Panc1 (cell line): ENCODE measurements around the gene CAMK2B. TPM values are rescaled to one million over a fixed set of nuclear protein-coding genes. Genes with fewer than 3 reads are reported as not detected.

ENCODE experiments used
- ATAC-seq: fragments of 200-7000 bp; cut with Tn5 transposase; 2 replicates; pipeline ENCODE4 v1.9.1; 2020; ENCODE audit warnings: mild to moderate bottlenecking, moderate library complexity
- BruUV-seq: library from RNA; stranded (reverse); fragments of 400-500 nt; replicated peaks from 2 replicates; lab custom pipeline; 2021; lab: Mats Ljungman, UMichigan
- CTCF ChIA-PET: fragments of 300-600 bp; sonication (Branson Sonifier 250); formaldehyde crosslinking; loops from one replicate; lab custom pipeline; 2022; ENCODE audit warnings: antibody characterized with exemption; lab: Charles Lee
- POLR2A ChIA-PET: fragments of 300-600 bp; sonication (Branson Sonifier 250); formaldehyde crosslinking; loops from one replicate; lab custom pipeline; 2022; ENCODE audit warnings: antibody characterized with exemption; lab: Charles Lee
- DNase-seq: peaks from one replicate; pipeline ENCODE4 v3.0.0-alpha.2; 2010; ENCODE audit warnings: low read depth, low spot score
- H3K27ac ChIP-seq: 2 replicates; pipeline ENCODE4 v1.5.1; 2011; ENCODE audit warnings: mild to moderate bottlenecking, low read length, inconsistent platforms
- H3K27me3 ChIP-seq: fragments of 200-500 bp; sonication (Bioruptor generic); 2 replicates; pipeline ENCODE4 v1.6.0; 2014; ENCODE audit warnings: low read length, inconsistent platforms; ENCODE audit not compliant: control insufficient read depth, insufficient read depth
- H3K36me3 ChIP-seq: fragments of 200-500 bp; sonication (Bioruptor generic); 2 replicates; pipeline ENCODE4 v1.5.1; 2014; ENCODE audit warnings: inconsistent platforms, mild to moderate bottlenecking, low read length, moderate library complexity; ENCODE audit not compliant: control insufficient read depth, insufficient read depth
- H3K4me1 ChIP-seq: 2 replicates; pipeline ENCODE4 v1.5.1; 2011; ENCODE audit warnings: inconsistent platforms, mild to moderate bottlenecking, low read length, moderate library complexity; ENCODE audit not compliant: control insufficient read depth, insufficient read depth
- H3K4me3 ChIP-seq, 2 experiments: 2 replicates each; pipeline ENCODE4 v1.5.1; 2011 to 2012; ENCODE audit warnings: low read depth in 2 of 2, low read length in 2 of 2, mild to moderate bottlenecking in 2 of 2, inconsistent platforms in 1 of 2, moderate library complexity in 1 of 2
- H3K9me3 ChIP-seq: fragments of 200-500 bp; sonication (Bioruptor generic); 2 replicates; pipeline ENCODE4 v1.5.1; 2014; ENCODE audit warnings: low read depth, mild to moderate bottlenecking, inconsistent platforms, low read length, moderate library complexity; ENCODE audit not compliant: control insufficient read depth, insufficient read depth
- POLR2AphosphoS5 ChIP-seq: IDR thresholded peaks from 2 replicates; pipeline ENCODE4 v1.6.1; 2012; ENCODE audit warnings: mild to moderate bottlenecking, low read depth, low read length, moderate library complexity
- SIN3A ChIP-seq: IDR thresholded peaks from 2 replicates; pipeline ENCODE4 v1.6.1; 2012; ENCODE audit warnings: low read depth, mild to moderate bottlenecking, low read length, moderate library complexity, borderline replicate concordance; ENCODE audit not compliant: insufficient read depth
- TCF7L2 ChIP-seq: IDR thresholded peaks from 2 replicates; pipeline ENCODE4 v1.6.1; 2011; ENCODE audit warnings: mild to moderate bottlenecking, low read depth, low read length, inconsistent platforms
- in situ Hi-C: cut with HindIII; loops from 2 replicates; pipeline ENCODE4 v1.10.0; 2016; ENCODE audit warnings: low sequenced_read_pairs, low pct_unique_long_range_greater_than_20kb
- intact Hi-C: fragments of 100-400 bp; cut with micrococcal nuclease; formaldehyde crosslinking; loops from one replicate; pipeline ENCODE4 v1.10.0; 2022; ENCODE audit not compliant: unreplicated experiment
- total RNA-seq: library from RNA; stranded (reverse); gene quantifications from one replicate; pipeline ENCODE4 v1.2.1, GENCODE V29; 2021; ENCODE audit not compliant: unreplicated experiment
- TF ChIP-seq, protein P1 (sequence below), 2 experiments: IDR thresholded peaks; 2 replicates each; pipeline ENCODE4 v1.6.1; 2011 to 2012; ENCODE audit warnings: low read depth in 2 of 2, control low read depth in 1 of 2, low read length in 1 of 2, mild to moderate bottlenecking in 1 of 2, moderate library complexity in 1 of 2; ENCODE audit not compliant: insufficient read depth in 1 of 2
- TF ChIP-seq, protein P2 (sequence below): fragments of 450-650 bp; IDR thresholded peaks from 2 replicates; pipeline ENCODE4 v1.5.1; 2017; ENCODE audit warnings: mild to moderate bottlenecking

CAMK2B gene
- total RNA-seq, 1 experiment from 2014 or later, result 0.26 TPM

DNA sequence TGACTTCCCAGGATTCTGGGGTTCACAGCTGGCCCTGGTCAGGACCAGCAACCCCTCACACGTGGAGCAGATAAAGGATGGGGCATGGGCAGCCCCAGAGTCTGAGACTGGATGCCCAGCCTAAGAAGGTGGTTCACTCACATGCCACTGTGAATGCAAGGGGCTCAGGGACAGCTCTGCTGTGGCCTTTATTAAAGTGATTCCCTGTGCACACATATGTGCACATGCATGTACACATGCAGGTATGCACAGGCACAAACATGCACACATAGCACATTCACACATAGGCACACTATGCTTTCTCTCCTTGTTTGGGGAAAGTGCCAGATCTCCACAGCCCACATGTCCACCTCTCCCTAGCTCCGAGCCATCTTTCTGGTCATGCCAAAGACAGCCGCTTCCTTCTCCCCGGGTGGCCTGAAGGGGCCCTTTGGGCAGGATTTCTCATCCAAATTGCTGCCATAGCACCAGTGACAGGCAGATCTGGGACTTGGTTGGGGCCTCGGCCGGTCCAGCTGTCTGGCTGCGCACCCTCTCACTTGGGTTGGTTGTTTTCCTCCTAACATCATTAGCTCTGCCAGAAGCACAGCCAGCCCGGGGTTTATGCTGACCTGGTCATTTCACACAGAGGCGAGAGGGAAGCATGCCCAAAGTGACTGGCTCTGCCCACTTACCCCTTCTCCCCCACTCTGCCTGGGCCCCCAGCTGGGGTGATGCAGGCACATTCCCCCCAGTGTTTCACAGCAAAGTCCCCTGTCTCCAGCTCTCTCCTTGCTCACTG, 137.6 kb downstream of the CAMK2B start:
- ChIA-PET POLR2A (no interaction called here), CTCF (no interaction called here)
- Histone ChIP-seq H3K4me1 (peaks cover 21% of the 10 kb centered on the region), H3K27ac (no peak overlapping the region), H3K9me3 (peaks cover 4% of the 10 kb centered on the region; the same call in 1 of the 2 replicates), H3K4me3 (no peak overlapping the region), H3K36me3 (no peaks in the 10 kb centered on the region), H3K27me3 (no peaks in the 10 kb centered on the region)
- intact Hi-C loops (no loop called here), in situ Hi-C loops (no loop called here)
- TF ChIP-seq SIN3A, result no peak
- TF ChIP-seq, protein P1, sequence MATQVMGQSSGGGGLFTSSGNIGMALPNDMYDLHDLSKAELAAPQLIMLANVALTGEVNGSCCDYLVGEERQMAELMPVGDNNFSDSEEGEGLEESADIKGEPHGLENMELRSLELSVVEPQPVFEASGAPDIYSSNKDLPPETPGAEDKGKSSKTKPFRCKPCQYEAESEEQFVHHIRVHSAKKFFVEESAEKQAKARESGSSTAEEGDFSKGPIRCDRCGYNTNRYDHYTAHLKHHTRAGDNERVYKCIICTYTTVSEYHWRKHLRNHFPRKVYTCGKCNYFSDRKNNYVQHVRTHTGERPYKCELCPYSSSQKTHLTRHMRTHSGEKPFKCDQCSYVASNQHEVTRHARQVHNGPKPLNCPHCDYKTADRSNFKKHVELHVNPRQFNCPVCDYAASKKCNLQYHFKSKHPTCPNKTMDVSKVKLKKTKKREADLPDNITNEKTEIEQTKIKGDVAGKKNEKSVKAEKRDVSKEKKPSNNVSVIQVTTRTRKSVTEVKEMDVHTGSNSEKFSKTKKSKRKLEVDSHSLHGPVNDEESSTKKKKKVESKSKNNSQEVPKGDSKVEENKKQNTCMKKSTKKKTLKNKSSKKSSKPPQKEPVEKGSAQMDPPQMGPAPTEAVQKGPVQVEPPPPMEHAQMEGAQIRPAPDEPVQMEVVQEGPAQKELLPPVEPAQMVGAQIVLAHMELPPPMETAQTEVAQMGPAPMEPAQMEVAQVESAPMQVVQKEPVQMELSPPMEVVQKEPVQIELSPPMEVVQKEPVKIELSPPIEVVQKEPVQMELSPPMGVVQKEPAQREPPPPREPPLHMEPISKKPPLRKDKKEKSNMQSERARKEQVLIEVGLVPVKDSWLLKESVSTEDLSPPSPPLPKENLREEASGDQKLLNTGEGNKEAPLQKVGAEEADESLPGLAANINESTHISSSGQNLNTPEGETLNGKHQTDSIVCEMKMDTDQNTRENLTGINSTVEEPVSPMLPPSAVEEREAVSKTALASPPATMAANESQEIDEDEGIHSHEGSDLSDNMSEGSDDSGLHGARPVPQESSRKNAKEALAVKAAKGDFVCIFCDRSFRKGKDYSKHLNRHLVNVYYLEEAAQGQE (IDR thresholded peaks at IDR 0.05; ENCODE audit: insufficient read depth in 1 of 2, low read depth in 2 of 2, low read length in 1 of 2), result no peak
- no peak for TF ChIP-seq POLR2AphosphoS5
- TF ChIP-seq, protein P2, sequence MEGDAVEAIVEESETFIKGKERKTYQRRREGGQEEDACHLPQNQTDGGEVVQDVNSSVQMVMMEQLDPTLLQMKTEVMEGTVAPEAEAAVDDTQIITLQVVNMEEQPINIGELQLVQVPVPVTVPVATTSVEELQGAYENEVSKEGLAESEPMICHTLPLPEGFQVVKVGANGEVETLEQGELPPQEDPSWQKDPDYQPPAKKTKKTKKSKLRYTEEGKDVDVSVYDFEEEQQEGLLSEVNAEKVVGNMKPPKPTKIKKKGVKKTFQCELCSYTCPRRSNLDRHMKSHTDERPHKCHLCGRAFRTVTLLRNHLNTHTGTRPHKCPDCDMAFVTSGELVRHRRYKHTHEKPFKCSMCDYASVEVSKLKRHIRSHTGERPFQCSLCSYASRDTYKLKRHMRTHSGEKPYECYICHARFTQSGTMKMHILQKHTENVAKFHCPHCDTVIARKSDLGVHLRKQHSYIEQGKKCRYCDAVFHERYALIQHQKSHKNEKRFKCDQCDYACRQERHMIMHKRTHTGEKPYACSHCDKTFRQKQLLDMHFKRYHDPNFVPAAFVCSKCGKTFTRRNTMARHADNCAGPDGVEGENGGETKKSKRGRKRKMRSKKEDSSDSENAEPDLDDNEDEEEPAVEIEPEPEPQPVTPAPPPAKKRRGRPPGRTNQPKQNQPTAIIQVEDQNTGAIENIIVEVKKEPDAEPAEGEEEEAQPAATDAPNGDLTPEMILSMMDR, result no peak
- no peak for TF ChIP-seq TCF7L2
- no peak for DNase-seq
- no peak for ATAC-seq
- no TSS peak for BruUV-seq

DNA sequence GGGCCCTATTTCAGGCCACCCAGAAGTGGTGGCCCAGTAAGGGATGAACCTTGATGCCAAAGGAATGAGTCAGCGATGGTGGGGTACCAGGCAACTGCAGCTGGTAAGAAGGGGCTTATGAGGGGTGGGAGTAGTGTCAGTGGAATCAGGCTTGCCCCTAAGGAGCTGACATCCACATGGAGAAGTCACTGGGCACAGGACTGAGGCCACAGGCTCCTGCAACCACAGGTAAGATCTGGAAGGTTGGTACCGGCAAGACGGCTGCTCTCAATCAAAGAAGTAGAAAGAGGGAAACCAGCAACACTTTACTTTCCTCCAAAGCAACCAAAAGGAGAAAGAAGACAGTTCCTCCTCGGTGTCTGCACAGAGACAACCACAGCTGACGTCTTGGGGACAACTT, 138.7 kb downstream of the CAMK2B start:
- peaks cover 4% of the 10 kb centered on the region; the same call in 1 of the 2 replicates for H3K9me3 ChIP-seq
- no TSS peak for BruUV-seq
- no peaks in the 10 kb centered on the region for H3K27me3 ChIP-seq
- H3K4me3 ChIP-seq, result no peak overlapping the region
- intact Hi-C loops (no loop called here), in situ Hi-C loops (no loop called here)
- ChIA-PET POLR2A (no interaction called here), CTCF (no interaction called here)
- no peaks in the 10 kb centered on the region for H3K36me3 ChIP-seq
- TF ChIP-seq, protein P2, result no peak
- no peak for TF ChIP-seq TCF7L2
- TF ChIP-seq, protein P1 (IDR thresholded peaks at IDR 0.05; ENCODE audit: insufficient read depth in 1 of 2, low read depth in 2 of 2, low read length in 1 of 2), result no peak
- no peak for TF ChIP-seq SIN3A
- TF ChIP-seq POLR2AphosphoS5, result no peak
- ATAC-seq (no peak), DNase-seq (no peak)
- H3K4me1 ChIP-seq, result peaks cover 21% of the 10 kb centered on the region
- H3K27ac ChIP-seq, result no peak overlapping the region
